Measurements from ENCODE around the gene TTLL8.
"Not testable (repeated sequence)": the region's sequence is repeated elsewhere in the genome, so short reads cannot be mapped to it uniquely, and the experiment has no call there.

TTLL8 gene

DNA sequence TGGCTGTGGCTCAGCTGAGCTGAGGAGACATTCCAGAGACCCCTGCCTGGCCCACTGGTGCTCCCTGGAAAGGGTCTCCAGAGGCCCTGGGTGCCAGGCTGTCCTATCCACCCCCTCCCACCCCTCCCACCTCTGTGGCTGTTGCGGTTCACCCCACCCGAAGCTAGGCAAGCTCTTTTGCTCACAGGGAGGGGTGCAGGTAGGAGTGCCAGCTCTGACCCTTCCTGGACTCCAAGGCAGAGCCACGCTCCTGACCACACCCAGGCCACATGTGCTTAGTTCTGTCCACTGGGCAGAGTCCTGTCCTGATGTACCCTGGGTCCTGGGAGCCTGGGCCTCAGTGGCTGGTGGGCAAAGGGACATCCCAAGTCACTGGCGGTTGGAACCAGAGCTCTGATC, 62.0 kb downstream of the TTLL8 start:
- H3K27ac ChIP-seq: no peak overlapping the region
- no peak for DNase-seq (ENCODE audit: low read depth, low spot score)
- peaks cover 6% of the 10 kb centered on the region for H3K9me3 ChIP-seq (ENCODE audit: low read depth, low read length)
- no peak for TF ChIP-seq EZH2 (IDR thresholded peaks at IDR 0.05)
- TF ChIP-seq FOXP2 (optimal IDR thresholded peaks at IDR 0.05; ENCODE audit: control extremely low read depth, extremely low read length, insufficient read depth): no peak
- TF ChIP-seq POLR2AphosphoS5 (IDR thresholded peaks at IDR 0.05; ENCODE audit: borderline replicate concordance, low read depth, low read length): no peak
- no peaks in the 10 kb centered on the region for H3K36me3 ChIP-seq (ENCODE audit: insufficient read depth, low read length)
- H3K9ac ChIP-seq (ENCODE audit: insufficient read length): no peak overlapping the region
- no peak overlapping the region for H3K4me3 ChIP-seq

- H3K9me3 ChIP-seq (ENCODE audit: low read depth, low read length): peaks cover 7% of the 10 kb centered on the region
- no peak for TF ChIP-seq EZH2 (IDR thresholded peaks at IDR 0.05)
- DNase-seq (ENCODE audit: low read depth, low spot score): no peak
- no peak overlapping the region for H3K9ac ChIP-seq (ENCODE audit: insufficient read length)
- no peaks in the 10 kb centered on the region for H3K36me3 ChIP-seq (ENCODE audit: insufficient read depth, low read length)
- H3K4me3 ChIP-seq: no peak overlapping the region
- H3K27ac ChIP-seq: no peak overlapping the region
Measured at GRCh38 chr22:49995361-49996118, 62.6 kb downstream of the TTLL8 start.

GRCh38 chr22:49995041-49995360, 63.1 kb downstream of the TTLL8 start:
- H3K27ac ChIP-seq: no peak overlapping the region
- H3K4me3 ChIP-seq: no peak overlapping the region
- TF ChIP-seq EZH2 (IDR thresholded peaks at IDR 0.05) (no peak), FOXP2 (optimal IDR thresholded peaks at IDR 0.05; ENCODE audit: control extremely low read depth, extremely low read length, insufficient read depth) (no peak), POLR2AphosphoS5 (IDR thresholded peaks at IDR 0.05; ENCODE audit: borderline replicate concordance, low read depth, low read length) (no peak)
- no peak for DNase-seq (ENCODE audit: low read depth, low spot score)
- no peaks in the 10 kb centered on the region for H3K36me3 ChIP-seq (ENCODE audit: insufficient read depth, low read length)
- H3K9me3 ChIP-seq (ENCODE audit: low read depth, low read length): peaks cover 7% of the 10 kb centered on the region
- H3K9ac ChIP-seq (ENCODE audit: insufficient read length): no peak overlapping the region

DNA sequence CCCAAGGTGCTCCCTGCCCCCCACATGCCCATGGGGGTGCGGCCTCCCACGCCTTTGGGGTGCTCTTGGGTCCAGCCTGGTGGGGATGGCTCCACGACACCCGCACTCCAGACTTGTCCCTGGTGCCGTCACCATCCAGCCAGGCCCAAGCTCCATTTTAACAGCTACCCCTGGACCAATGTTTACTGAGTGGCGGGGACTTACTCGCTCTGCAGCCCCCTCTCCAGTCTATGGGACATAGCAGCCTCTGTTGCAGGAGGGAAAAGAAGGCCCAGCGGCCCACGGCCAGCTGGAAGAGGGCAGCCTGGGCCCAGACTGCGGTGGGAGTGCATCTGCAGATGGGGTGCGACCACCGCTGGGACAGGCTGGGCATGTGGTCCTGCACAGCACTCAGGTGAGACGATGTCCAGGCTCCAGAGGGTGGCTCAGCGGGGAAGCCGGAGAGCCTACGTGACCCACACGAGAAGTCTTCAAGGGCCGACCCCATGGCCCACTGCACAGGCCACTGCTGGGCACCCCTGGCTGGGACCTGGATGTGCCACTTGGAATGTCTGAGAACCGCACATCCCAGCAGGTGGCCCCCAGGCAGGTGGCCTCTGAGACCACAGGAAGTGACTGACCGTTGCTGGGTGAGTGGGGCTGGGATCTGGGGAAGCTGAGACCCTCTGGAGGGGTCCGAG, 63.6 kb downstream of the TTLL8 start:
- DNase-seq (ENCODE audit: low read depth, low spot score): no peak
- Histone ChIP-seq H3K9me3 (ENCODE audit: low read depth, low read length) (peaks cover 7% of the 10 kb centered on the region), H3K36me3 (ENCODE audit: insufficient read depth, low read length) (no peaks in the 10 kb centered on the region), H3K9ac (ENCODE audit: insufficient read length) (no peak overlapping the region), H3K27ac (no peak overlapping the region), H3K4me3 (no peak overlapping the region)
- no peak for TF ChIP-seq POLR2AphosphoS5 (IDR thresholded peaks at IDR 0.05; ENCODE audit: borderline replicate concordance, low read depth, low read length)
- TF ChIP-seq EZH2 (IDR thresholded peaks at IDR 0.05): no peak
- no peak for TF ChIP-seq FOXP2 (optimal IDR thresholded peaks at IDR 0.05; ENCODE audit: control extremely low read depth, extremely low read length, insufficient read depth)

- no peak overlapping the region for H3K27ac ChIP-seq
- H3K9ac ChIP-seq (ENCODE audit: insufficient read length): no peak overlapping the region
- no peak for DNase-seq (ENCODE audit: low read depth, low spot score)
- no peak overlapping the region for H3K4me3 ChIP-seq
- no peaks in the 10 kb centered on the region for H3K36me3 ChIP-seq (ENCODE audit: insufficient read depth, low read length)
- TF ChIP-seq EZH2 (IDR thresholded peaks at IDR 0.05): no peak
- TF ChIP-seq POLR2AphosphoS5 (IDR thresholded peaks at IDR 0.05; ENCODE audit: borderline replicate concordance, low read depth, low read length): no peak
- no peak for TF ChIP-seq FOXP2 (optimal IDR thresholded peaks at IDR 0.05; ENCODE audit: control extremely low read depth, extremely low read length, insufficient read depth)
- peaks cover 7% of the 10 kb centered on the region for H3K9me3 ChIP-seq (ENCODE audit: low read depth, low read length)
Measured at GRCh38 chr22:49993649-49994360, 64.3 kb downstream of the TTLL8 start.

GRCh38 chr22:49992921-49993648, 65.0 kb downstream of the TTLL8 start:
- no peak for DNase-seq (ENCODE audit: low read depth, low spot score)
- no peak overlapping the region for H3K9ac ChIP-seq (ENCODE audit: insufficient read length)
- H3K4me3 ChIP-seq: no peak overlapping the region
- no peaks in the 10 kb centered on the region for H3K36me3 ChIP-seq (ENCODE audit: insufficient read depth, low read length)
- no peak overlapping the region for H3K27ac ChIP-seq
- TF ChIP-seq EZH2 (IDR thresholded peaks at IDR 0.05) (no peak), POLR2AphosphoS5 (IDR thresholded peaks at IDR 0.05; ENCODE audit: borderline replicate concordance, low read depth, low read length) (no peak), FOXP2 (optimal IDR thresholded peaks at IDR 0.05; ENCODE audit: control extremely low read depth, extremely low read length, insufficient read depth) (no peak)
- H3K9me3 ChIP-seq (ENCODE audit: low read depth, low read length): peaks cover 7% of the 10 kb centered on the region

- Histone ChIP-seq H3K9ac (ENCODE audit: insufficient read length) (no peak overlapping the region), H3K9me3 (ENCODE audit: low read depth, low read length) (peaks cover 7% of the 10 kb centered on the region), H3K27ac (no peak overlapping the region), H3K36me3 (ENCODE audit: insufficient read depth, low read length) (no peaks in the 10 kb centered on the region), H3K4me3 (no peak overlapping the region)
- DNase-seq (ENCODE audit: low read depth, low spot score): no peak
- no peak for TF ChIP-seq EZH2 (IDR thresholded peaks at IDR 0.05)
- TF ChIP-seq FOXP2 (optimal IDR thresholded peaks at IDR 0.05; ENCODE audit: control extremely low read depth, extremely low read length, insufficient read depth): no peak
- TF ChIP-seq POLR2AphosphoS5 (IDR thresholded peaks at IDR 0.05; ENCODE audit: borderline replicate concordance, low read depth, low read length): no peak
Measured at GRCh38 chr22:49991907-49992533, 66.1 kb downstream of the TTLL8 start.

- Histone ChIP-seq H3K4me3 (no peak overlapping the region), H3K9ac (ENCODE audit: insufficient read length) (no peak overlapping the region), H3K9me3 (ENCODE audit: low read depth, low read length) (peaks cover 12% of the 10 kb centered on the region), H3K36me3 (ENCODE audit: insufficient read depth, low read length) (no peaks in the 10 kb centered on the region), H3K27ac (no peak overlapping the region)
- no peak for DNase-seq (ENCODE audit: low read depth, low spot score)
- TF ChIP-seq FOXP2 (optimal IDR thresholded peaks at IDR 0.05; ENCODE audit: control extremely low read depth, extremely low read length, insufficient read depth): no peak
- TF ChIP-seq POLR2AphosphoS5 (IDR thresholded peaks at IDR 0.05; ENCODE audit: borderline replicate concordance, low read depth, low read length): no peak
- no peak for TF ChIP-seq EZH2 (IDR thresholded peaks at IDR 0.05)
Measured at GRCh38 chr22:49991167-49991566, 66.9 kb downstream of the TTLL8 start.

- peaks cover 12% of the 10 kb centered on the region for H3K9me3 ChIP-seq (ENCODE audit: low read depth, low read length)
- H3K27ac ChIP-seq; DNase-seq (ENCODE audit: low read depth, low spot score); H3K9ac ChIP-seq (ENCODE audit: insufficient read length); H3K4me3 ChIP-seq; H3K36me3 ChIP-seq (ENCODE audit: insufficient read depth, low read length): not testable (repeated sequence)
Measured at GRCh38 chr22:49989826-49990225, 68.3 kb downstream of the TTLL8 start.
